ENCODE data around the gene FYB1.
A peak's percentile ranks its signal among the peaks of the same experiment; 100 is the strongest.

The FYB1 gene

GRCh38 chr5:39169081-39169480, 50.3 kb downstream of the FYB1 start:
- DNase-seq (ENCODE audit: low read depth): no peak
- no peak overlapping the region for H3K4me3 ChIP-seq (ENCODE audit: low read depth, low read length)
- TF ChIP-seq CTCF (IDR thresholded peaks at IDR 0.05; ENCODE audit: low read depth, low read length) (no peak), POLR2A (IDR thresholded peaks at IDR 0.05; ENCODE audit: extremely low read depth, insufficient read length) (no peak), MYC (IDR thresholded peaks at IDR 0.05; ENCODE audit: low read depth, low read length) (no peak)
- TF ChIP-seq, protein P1, sequence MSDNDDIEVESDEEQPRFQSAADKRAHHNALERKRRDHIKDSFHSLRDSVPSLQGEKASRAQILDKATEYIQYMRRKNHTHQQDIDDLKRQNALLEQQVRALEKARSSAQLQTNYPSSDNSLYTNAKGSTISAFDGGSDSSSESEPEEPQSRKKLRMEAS (IDR thresholded peaks at IDR 0.05; ENCODE audit: low read depth, low read length): no peak

DNA sequence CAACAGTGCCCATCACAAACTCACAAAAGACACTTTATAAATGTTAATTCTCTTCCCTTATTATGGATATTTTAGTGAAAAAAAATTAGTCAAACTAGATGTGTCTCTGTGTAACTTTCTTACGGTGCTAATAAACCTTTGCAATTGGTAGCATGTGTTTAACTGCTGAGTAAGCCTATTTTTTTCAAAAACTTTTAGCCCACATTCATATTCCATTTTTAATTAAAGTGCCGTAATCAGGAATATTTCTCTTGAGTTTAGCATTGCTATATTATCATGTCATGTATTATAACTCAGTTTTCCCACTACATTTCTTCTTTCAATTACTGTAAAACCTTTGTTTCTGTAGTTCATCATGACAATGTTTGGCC, 51.4 kb downstream of the FYB1 start:
- TF ChIP-seq POLR2A (IDR thresholded peaks at IDR 0.05; ENCODE audit: extremely low read depth, insufficient read length) (no peak), CTCF (IDR thresholded peaks at IDR 0.05; ENCODE audit: low read depth, low read length) (no peak), MYC (IDR thresholded peaks at IDR 0.05; ENCODE audit: low read depth, low read length) (no peak)
- TF ChIP-seq, protein P1 (IDR thresholded peaks at IDR 0.05; ENCODE audit: low read depth, low read length): no peak
- H3K4me3 ChIP-seq (ENCODE audit: low read depth, low read length): no peak overlapping the region
- DNase-seq (ENCODE audit: low read depth): no peak

- DNase-seq (ENCODE audit: low read depth): no peak
- H3K4me3 ChIP-seq (ENCODE audit: low read depth, low read length): no peak overlapping the region
- TF ChIP-seq POLR2A (IDR thresholded peaks at IDR 0.05; ENCODE audit: extremely low read depth, insufficient read length) (no peak), MYC (IDR thresholded peaks at IDR 0.05; ENCODE audit: low read depth, low read length) (no peak), CTCF (IDR thresholded peaks at IDR 0.05; ENCODE audit: low read depth, low read length) (no peak)
- TF ChIP-seq, protein P1 (IDR thresholded peaks at IDR 0.05; ENCODE audit: low read depth, low read length): no peak
These were observed 52.0 kb downstream of the FYB1 start for GRCh38 chr5:39167141-39167971.

- TF ChIP-seq CTCF (IDR thresholded peaks at IDR 0.05; ENCODE audit: low read depth, low read length) (no peak), MYC (IDR thresholded peaks at IDR 0.05; ENCODE audit: low read depth, low read length) (no peak), POLR2A (IDR thresholded peaks at IDR 0.05; ENCODE audit: extremely low read depth, insufficient read length) (no peak)
- TF ChIP-seq, protein P1 (IDR thresholded peaks at IDR 0.05; ENCODE audit: low read depth, low read length): no peak
- DNase-seq (ENCODE audit: low read depth): no peak
- no peak overlapping the region for H3K4me3 ChIP-seq (ENCODE audit: low read depth, low read length)
These were observed 54.6 kb downstream of the FYB1 start for GRCh38 chr5:39164529-39165402.

DNA sequence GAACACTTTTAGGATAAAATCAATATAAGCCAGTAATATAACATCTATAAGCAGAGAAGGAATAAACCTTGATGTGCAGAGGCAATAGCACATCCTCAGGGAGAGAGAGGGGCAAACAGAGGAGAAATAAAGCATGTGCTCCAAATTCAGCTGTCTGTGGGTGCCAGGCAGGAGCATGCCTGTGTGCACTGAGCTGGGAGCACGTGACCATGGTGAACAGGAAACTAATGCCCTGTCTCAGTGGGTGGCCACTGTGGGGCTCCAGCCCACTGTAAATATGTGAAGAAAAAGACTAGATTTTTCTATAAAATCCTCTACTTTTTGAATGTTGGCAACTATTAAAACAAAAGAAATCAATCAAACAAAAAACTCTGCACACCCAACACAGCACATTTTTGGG, 55.3 kb downstream of the FYB1 start:
- H3K4me3 ChIP-seq (ENCODE audit: low read depth, low read length): no peak overlapping the region
- peak; percentile 15 for DNase-seq (ENCODE audit: low read depth)
- TF ChIP-seq CTCF (IDR thresholded peaks at IDR 0.05; ENCODE audit: low read depth, low read length) (no peak), POLR2A (IDR thresholded peaks at IDR 0.05; ENCODE audit: extremely low read depth, insufficient read length) (no peak), MYC (IDR thresholded peaks at IDR 0.05; ENCODE audit: low read depth, low read length) (peak; percentile 76; the same call in 1 of the 2 replicates)
- TF ChIP-seq, protein P1 (IDR thresholded peaks at IDR 0.05; ENCODE audit: low read depth, low read length): peak; percentile 98

Data from NB4 (cell line).